ENCODE measurements around the gene FAM3D.

FAM3D gene

GRCh38 chr3:58670506-58671135 lies 4.0 kb upstream of the FAM3D start:
- TF ChIP-seq CTCF (IDR thresholded peaks at IDR 0.05; ENCODE audit: low read depth, low read length, poor library complexity, severe bottlenecking) (no peak), EZH2phosphoT487 (IDR thresholded peaks at IDR 0.05; ENCODE audit: borderline replicate concordance, low read length) (no peak)
- no peaks in the 10 kb centered on the region for H3F3A ChIP-seq (ENCODE audit: control insufficient read depth, insufficient read depth)
- H3K36me3 ChIP-seq (ENCODE audit: control insufficient read depth, low read length): no peaks in the 10 kb centered on the region
- no peaks in the 10 kb centered on the region for H3K9me2 ChIP-seq (replicated peaks; ENCODE audit: control insufficient read depth, low read length)
- no peak overlapping the region for H3K4me3 ChIP-seq (ENCODE audit: low read length)
- H3K4me2 ChIP-seq (ENCODE audit: low read length): no peak overlapping the region
- H3K27me3 ChIP-seq (ENCODE audit: control insufficient read depth, low read length): 0 out of 2 replicates have a peak, but pooled peaks cover 2% of the 10 kb centered on the region
- no peaks in the 10 kb centered on the region for H3K9me3 ChIP-seq (ENCODE audit: control insufficient read depth, insufficient read depth, low read length)
- H3K4me1 ChIP-seq (ENCODE audit: control insufficient read depth, low read length): no peaks in the 10 kb centered on the region
- H3K79me2 ChIP-seq (ENCODE audit: control insufficient read depth, low read length): no peaks in the 10 kb centered on the region
- H4K20me1 ChIP-seq (ENCODE audit: control insufficient read depth, insufficient read depth, low read depth, low read length): no peaks in the 10 kb centered on the region
- no peak overlapping the region for H3K27ac ChIP-seq (ENCODE audit: low read depth, low read length)

- H3K9me3 ChIP-seq (ENCODE audit: control insufficient read depth, insufficient read depth, low read length): no peaks in the 10 kb centered on the region
- no peaks in the 10 kb centered on the region for H3K36me3 ChIP-seq (ENCODE audit: control insufficient read depth, low read length)
- H3K27ac ChIP-seq (ENCODE audit: low read depth, low read length): no peak overlapping the region
- H3K4me2 ChIP-seq (ENCODE audit: low read length): no peak overlapping the region
- H4K20me1 ChIP-seq (ENCODE audit: control insufficient read depth, insufficient read depth, low read depth, low read length): no peaks in the 10 kb centered on the region
- H3K27me3 ChIP-seq (ENCODE audit: control insufficient read depth, low read length): 0 out of 2 replicates have a peak, but pooled peaks cover 2% of the 10 kb centered on the region
- no peaks in the 10 kb centered on the region for H3K4me1 ChIP-seq (ENCODE audit: control insufficient read depth, low read length)
- H3K79me2 ChIP-seq (ENCODE audit: control insufficient read depth, low read length): no peaks in the 10 kb centered on the region
- H3F3A ChIP-seq (ENCODE audit: control insufficient read depth, insufficient read depth): no peaks in the 10 kb centered on the region
- TF ChIP-seq EZH2phosphoT487 (IDR thresholded peaks at IDR 0.05; ENCODE audit: borderline replicate concordance, low read length) (no peak), CTCF (IDR thresholded peaks at IDR 0.05; ENCODE audit: low read depth, low read length, poor library complexity, severe bottlenecking) (no peak)
- H3K4me3 ChIP-seq (ENCODE audit: low read length): no peak overlapping the region
- no peaks in the 10 kb centered on the region for H3K9me2 ChIP-seq (replicated peaks; ENCODE audit: control insufficient read depth, low read length)
Observed at GRCh38 chr3:58668247-58668646, 1.7 kb upstream of the FAM3D start.

- H3K27ac ChIP-seq (ENCODE audit: low read depth, low read length): no peak overlapping the region
- no peaks in the 10 kb centered on the region for H4K20me1 ChIP-seq (ENCODE audit: control insufficient read depth, insufficient read depth, low read depth, low read length)
- H3K4me2 ChIP-seq (ENCODE audit: low read length): no peak overlapping the region
- no peaks in the 10 kb centered on the region for H3K36me3 ChIP-seq (ENCODE audit: control insufficient read depth, low read length)
- no peaks in the 10 kb centered on the region for H3K79me2 ChIP-seq (ENCODE audit: control insufficient read depth, low read length)
- H3K27me3 ChIP-seq (ENCODE audit: control insufficient read depth, low read length): 0 out of 2 replicates have a peak, but pooled peaks cover 2% of the 10 kb centered on the region
- no peak for TF ChIP-seq EZH2phosphoT487 (IDR thresholded peaks at IDR 0.05; ENCODE audit: borderline replicate concordance, low read length)
- TF ChIP-seq CTCF (IDR thresholded peaks at IDR 0.05; ENCODE audit: low read depth, low read length, poor library complexity, severe bottlenecking): no peak
- H3F3A ChIP-seq (ENCODE audit: control insufficient read depth, insufficient read depth): no peaks in the 10 kb centered on the region
- H3K4me3 ChIP-seq (ENCODE audit: low read length): no peak overlapping the region
- no peaks in the 10 kb centered on the region for H3K4me1 ChIP-seq (ENCODE audit: control insufficient read depth, low read length)
- H3K9me2 ChIP-seq (replicated peaks; ENCODE audit: control insufficient read depth, low read length): no peaks in the 10 kb centered on the region
- no peaks in the 10 kb centered on the region for H3K9me3 ChIP-seq (ENCODE audit: control insufficient read depth, insufficient read depth, low read length)
Observed at GRCh38 chr3:58667704-58668103, 1.1 kb upstream of the FAM3D start.

Data from DOHH2 (cell line).